Ovary (tissue), 9 donors: ENCODE results near the gene RBM42. TPM values are rescaled to one million over a fixed set of nuclear protein-coding genes. Genes with fewer than 3 reads are reported as not detected.
"Not testable (repeated sequence)": the region's sequence is repeated elsewhere in the genome, so short reads cannot be mapped to it uniquely, and the experiment has no call there.

Source experiments
- DNase-seq, 5 donors: peaks; one replicate each; pipeline ENCODE4 v3.0.0-alpha.2; 2019 to 2020
- H3K27ac ChIP-seq, 2 donors: fragments of 200-600 bp; one replicate each; pipeline versions ENCODE4 v1.5.1 to v1.8.0; 2019 to 2022
- H3K27me3 ChIP-seq: fragments of 200-600 bp; one replicate; pipeline ENCODE4 v1.8.0; 2022
- H3K36me3 ChIP-seq: fragments of 200-600 bp; sonication (generic); one replicate; pipeline ENCODE4 v1.5.1; 2019
- H3K4me1 ChIP-seq: one replicate; pipeline ENCODE4 v1.8.1; 2013; ENCODE audit warnings: mild to moderate bottlenecking, moderate library complexity; ENCODE audit not compliant: insufficient read depth
- H3K4me3 ChIP-seq: fragments of 200-600 bp; sonication (generic); one replicate; pipeline ENCODE4 v1.5.1; 2017
- H3K9me3 ChIP-seq, 2 donors: fragments of 200-600 bp in 1 of 2; sonication (generic) in 1 of 2; one replicate each; pipeline versions ENCODE4 v1.5.1 to v1.8.1; 2013 to 2019; ENCODE audit warnings: mild to moderate bottlenecking in 1 of 2, moderate library complexity in 1 of 2
- EP300 ChIP-seq: sonication (generic); formaldehyde crosslinking; IDR thresholded peaks from one replicate; pipeline ENCODE4 v1.6.1; 2017; ENCODE audit warnings: antibody characterized with exemption
- POLR2A ChIP-seq: fragments of 450-650 bp; IDR thresholded peaks from one replicate; pipeline ENCODE4 v1.6.1; 2017; ENCODE audit warnings: antibody characterized with exemption, mild to moderate bottlenecking, moderate library complexity
- WGBS, 3 donors: extraction: QIAGEN DNeasy Blood & Tissue Kit in 1 of 3; methylation state at CpG; one replicate each; pipeline versions ENCODE4 v1.1.5 to v1.1.7; 2013 to 2017; 5-methylcytosine and 5-hydroxymethylcytosine counted together
- intact Hi-C, 4 donors: fragments of 100-400 bp; cut with DNase I; formaldehyde crosslinking; loops; one replicate each; pipeline versions ENCODE4 v1.11.0 to v1.15.1; 2022 to 2023
- polyA plus RNA-seq, 2 donors: library from polyadenylated mRNA; stranded (reverse); fragments of 200-250 nt in 1 of 2; fragments of 350-450 nt in 1 of 2; fragmentation: Illumina TruSeq in 1 of 2; extraction: RNeasy Lipid Tissue Mini Kit (QIAGEN cat#74804) in 1 of 2; gene quantifications; one replicate each; pipeline ENCODE4 v1.2.3, GENCODE V29; 2013 to 2014
- total RNA-seq, 7 donors: library from RNA; depleted of rRNA in 2 of 7; stranded (reverse); fragments of >200 nt in 2 of 7; fragmentation: NEBNext Ultra II Directional in 3 of 7; extraction: Animal tissue kit (Norgen Biotek cat#: 25700) in 3 of 7; gene quantifications; one replicate each; pipeline versions ENCODE4 v1.1.0 to v1.2.4, GENCODE V29; 2016 to 2023
- TF ChIP-seq, protein P1 (sequence below), 3 donors: fragments of 450-650 bp in 2 of 3; fragments of 200-600 bp in 1 of 3; IDR thresholded peaks; one replicate each; pipeline versions ENCODE4 v1.5.1 to v1.8.0; 2016 to 2022; ENCODE audit warnings: antibody characterized with exemption in 3 of 3, mild to moderate bottlenecking in 1 of 3
- donor health status: DM: no; HTN: no; CAD: no; lungs with moderate emphysema.
- donor health status: DM: no; HTN: no; CAD: no.
- donor health status: Bipolar disorder and iron deficiency.
- donor health status: DM: yes; HTN: yes; CAD: no.
- donor health status: DM: no; HTN: no; CAD: no.
- donor health status: DM: yes; HTN: yes; CAD: no.

The RBM42 gene
- total and polyA plus RNA-seq, 9 donors = 6.1 to 90.4 (median 75.3) TPM

- DNase-seq = no peak
- H3K4me3 ChIP-seq = no peak overlapping the region
- H3K27me3 ChIP-seq = no peaks in the 10 kb centered on the region
- H3K36me3 ChIP-seq = no peaks in the 10 kb centered on the region
- 77 to 82% (median 79%) methylated on average over 3 of the region's 3 CpGs for WGBS, 3 donors
- TF ChIP-seq, protein P1, sequence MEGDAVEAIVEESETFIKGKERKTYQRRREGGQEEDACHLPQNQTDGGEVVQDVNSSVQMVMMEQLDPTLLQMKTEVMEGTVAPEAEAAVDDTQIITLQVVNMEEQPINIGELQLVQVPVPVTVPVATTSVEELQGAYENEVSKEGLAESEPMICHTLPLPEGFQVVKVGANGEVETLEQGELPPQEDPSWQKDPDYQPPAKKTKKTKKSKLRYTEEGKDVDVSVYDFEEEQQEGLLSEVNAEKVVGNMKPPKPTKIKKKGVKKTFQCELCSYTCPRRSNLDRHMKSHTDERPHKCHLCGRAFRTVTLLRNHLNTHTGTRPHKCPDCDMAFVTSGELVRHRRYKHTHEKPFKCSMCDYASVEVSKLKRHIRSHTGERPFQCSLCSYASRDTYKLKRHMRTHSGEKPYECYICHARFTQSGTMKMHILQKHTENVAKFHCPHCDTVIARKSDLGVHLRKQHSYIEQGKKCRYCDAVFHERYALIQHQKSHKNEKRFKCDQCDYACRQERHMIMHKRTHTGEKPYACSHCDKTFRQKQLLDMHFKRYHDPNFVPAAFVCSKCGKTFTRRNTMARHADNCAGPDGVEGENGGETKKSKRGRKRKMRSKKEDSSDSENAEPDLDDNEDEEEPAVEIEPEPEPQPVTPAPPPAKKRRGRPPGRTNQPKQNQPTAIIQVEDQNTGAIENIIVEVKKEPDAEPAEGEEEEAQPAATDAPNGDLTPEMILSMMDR (IDR thresholded peaks at IDR 0.05) = no peak
- no peak for TF ChIP-seq EP300
- TF ChIP-seq POLR2A = no peak
- no peaks in the 10 kb centered on the region for H3K9me3 ChIP-seq
- intact Hi-C loops = no loop called here
- H3K27ac ChIP-seq = no peak overlapping the region
- H3K4me1 ChIP-seq = no peaks in the 10 kb centered on the region
These were observed 38.0 kb upstream of the RBM42 start for GRCh38 chr19:35590875-35591274.

GRCh38 chr19:35592226-35592625 is 36.6 kb upstream of the RBM42 start:
- Histone ChIP-seq H3K27me3 (no peaks in the 10 kb centered on the region), H3K4me3 (no peak overlapping the region), H3K9me3 (no peaks in the 10 kb centered on the region), H3K27ac (no peak overlapping the region), H3K36me3 (no peaks in the 10 kb centered on the region), H3K4me1 (no peaks in the 10 kb centered on the region)
- WGBS, 3 donors = 18 to 28% (median 21%) methylated on average over 8 of the region's 8 CpGs
- TF ChIP-seq EP300 (no peak), POLR2A (no peak)
- no peak for DNase-seq
- intact Hi-C loops = no loop called here

- intact Hi-C loops, H3K4me1 ChIP-seq, DNase-seq, H3K27ac ChIP-seq, H3K27me3 ChIP-seq, H3K36me3 ChIP-seq, H3K4me3 ChIP-seq, H3K9me3 ChIP-seq: not testable (repeated sequence)
- 58 to 64% (median 64%) methylated on average over 3 of the region's 3 CpGs for WGBS, 3 donors
These were observed 33.8 kb upstream of the RBM42 start for GRCh38 chr19:35595026-35595425.

DNA sequence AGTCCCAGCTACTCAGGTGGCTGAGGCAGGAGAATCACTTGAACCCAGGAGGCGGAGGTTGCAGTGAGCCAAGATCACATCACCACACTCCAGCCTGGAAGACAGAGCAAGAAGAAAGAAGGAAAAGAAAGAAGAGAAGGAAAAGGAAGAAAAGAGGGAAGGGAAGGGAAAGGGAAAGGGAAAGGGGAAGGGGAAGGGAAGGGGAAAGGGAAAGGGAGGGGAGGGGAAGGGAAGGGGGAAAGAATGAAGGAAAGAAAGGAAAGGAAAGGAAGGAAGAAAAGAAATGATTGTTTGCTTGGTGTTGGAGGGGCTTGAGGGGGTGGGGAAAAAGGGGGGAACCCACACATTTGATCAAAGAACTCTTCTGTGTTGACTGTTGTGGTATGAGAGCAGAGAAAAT is 32.9 kb upstream of the RBM42 start:
- Histone ChIP-seq H3K27me3 (no peaks in the 10 kb centered on the region), H3K4me1 (no peaks in the 10 kb centered on the region), H3K9me3 (no peaks in the 10 kb centered on the region), H3K36me3 (no peaks in the 10 kb centered on the region), H3K4me3 (no peak overlapping the region), H3K27ac (no peak overlapping the region)
- 90 to 100% (median 91%) methylated on average over 1 of the region's 1 CpG for WGBS, 3 donors
- TF ChIP-seq EP300 (no peak), POLR2A (no peak)
- TF ChIP-seq, protein P1 (IDR thresholded peaks at IDR 0.05) = no peak
- no peak for DNase-seq
- intact Hi-C loops = no loop called here

- H3K27me3 ChIP-seq = no peaks in the 10 kb centered on the region
- no peak overlapping the region for H3K4me3 ChIP-seq
- intact Hi-C loops = no loop called here
- no peak overlapping the region for H3K27ac ChIP-seq
- no peaks in the 10 kb centered on the region for H3K36me3 ChIP-seq
- 59 to 75% (median 64%) methylated on average over 4 of the region's 4 CpGs for WGBS, 3 donors
- TF ChIP-seq EP300 = no peak
- no peak for TF ChIP-seq POLR2A
- TF ChIP-seq, protein P1 (IDR thresholded peaks at IDR 0.05) = no peak
- DNase-seq = no peak
- no peaks in the 10 kb centered on the region for H3K9me3 ChIP-seq
- H3K4me1 ChIP-seq = no peaks in the 10 kb centered on the region
These were observed 32.4 kb upstream of the RBM42 start for GRCh38 chr19:35596366-35596999.
